Progenitor cell of endocrine pancreas (in vitro differentiated cells): ENCODE results near the gene DNMT3A. TPM values are rescaled to one million over a fixed set of nuclear protein-coding genes. Genes with fewer than 3 reads are reported as not detected.

Experiments used
- DNase-seq: peaks from one replicate; pipeline ENCODE4 v3.0.0; 2021; ENCODE audit warnings: low spot score; ENCODE audit not compliant: unreplicated experiment
- H3K27ac Mint-ChIP-seq: 2 replicates; pipeline ENCODE4 v1.8.0; 2021; ENCODE audit warnings: mild to moderate bottlenecking, moderate library complexity, mixed read lengths
- H3K27me3 Mint-ChIP-seq: 2 replicates; pipeline ENCODE4 v1.8.0; 2021; ENCODE audit warnings: mixed read lengths
- H3K36me3 Mint-ChIP-seq: 2 replicates; pipeline ENCODE4 v1.8.0; 2022; ENCODE audit warnings: mixed read lengths; ENCODE audit not compliant: insufficient read depth
- H3K4me1 Mint-ChIP-seq: 2 replicates; pipeline ENCODE4 v1.8.0; 2021; ENCODE audit warnings: low read depth, mixed read lengths
- H3K4me3 Mint-ChIP-seq: 2 replicates; pipeline ENCODE4 v1.8.0; 2021; ENCODE audit warnings: low read depth, mild to moderate bottlenecking, moderate library complexity, mixed read lengths
- H3K9me3 Mint-ChIP-seq: 2 replicates; pipeline ENCODE4 v1.8.0; 2021; ENCODE audit warnings: low read depth, mixed read lengths
- CTCF ChIP-seq: fragments of 200-600 bp; sonication (generic); IDR thresholded peaks from one replicate; pipeline ENCODE4 v1.5.0; 2021; ENCODE audit warnings: antibody characterized with exemption, mild to moderate bottlenecking; ENCODE audit not compliant: unreplicated experiment
- total RNA-seq: library from RNA; stranded (reverse); gene quantifications from 2 replicates; pipeline ENCODE4 v1.2.1, GENCODE V29; 2021

DNMT3A gene
- total RNA-seq, 1 donor from 2014 or later, result 168 TPM

GRCh38 chr2:25292408-25292807 lies 49.3 kb downstream of the DNMT3A start:
- peaks cover 4% of the 10 kb centered on the region for H3K36me3 Mint-ChIP-seq
- H3K9me3 Mint-ChIP-seq, result no peaks in the 10 kb centered on the region
- DNase-seq, result no peak
- H3K4me3 Mint-ChIP-seq, result no peak overlapping the region
- peaks cover 3% of the 10 kb centered on the region for H3K4me1 Mint-ChIP-seq
- no peak for TF ChIP-seq CTCF
- no peaks in the 10 kb centered on the region for H3K27me3 Mint-ChIP-seq
- H3K27ac Mint-ChIP-seq, result no peak overlapping the region

GRCh38 chr2:25290811-25291495 lies 50.8 kb downstream of the DNMT3A start:
- H3K4me3 Mint-ChIP-seq, result no peak overlapping the region
- DNase-seq, result no peak
- H3K27me3 Mint-ChIP-seq, result no peaks in the 10 kb centered on the region
- peaks cover 6% of the 10 kb centered on the region for H3K4me1 Mint-ChIP-seq
- H3K9me3 Mint-ChIP-seq, result no peaks in the 10 kb centered on the region
- H3K36me3 Mint-ChIP-seq, result peaks cover 4% of the 10 kb centered on the region
- no peak for TF ChIP-seq CTCF
- H3K27ac Mint-ChIP-seq, result no peak overlapping the region

GRCh38 chr2:25286723-25287483 lies 54.8 kb downstream of the DNMT3A start:
- Mint-ChIP-seq H3K27ac (no peak overlapping the region), H3K36me3 (peaks cover 3% of the 10 kb centered on the region), H3K9me3 (no peaks in the 10 kb centered on the region), H3K4me3 (no peak overlapping the region), H3K27me3 (no peaks in the 10 kb centered on the region), H3K4me1 (peaks cover 6% of the 10 kb centered on the region)
- no peak for TF ChIP-seq CTCF
- no peak for DNase-seq

GRCh38 chr2:25286025-25286400 lies 55.7 kb downstream of the DNMT3A start:
- Mint-ChIP-seq H3K4me3 (no peak overlapping the region), H3K27ac (no peak overlapping the region), H3K9me3 (no peaks in the 10 kb centered on the region), H3K27me3 (no peaks in the 10 kb centered on the region), H3K4me1 (peaks cover 6% of the 10 kb centered on the region), H3K36me3 (peaks cover 3% of the 10 kb centered on the region)
- DNase-seq, result no peak
- TF ChIP-seq CTCF, result no peak

GRCh38 chr2:25285265-25286024 lies 56.3 kb downstream of the DNMT3A start:
- H3K27me3 Mint-ChIP-seq, result no peaks in the 10 kb centered on the region
- no peak overlapping the region for H3K27ac Mint-ChIP-seq

More at GRCh38 chr2:25285265-25286024, 56.3 kb downstream of the DNMT3A start:
- no peak for TF ChIP-seq CTCF
- H3K4me3 Mint-ChIP-seq, result no peak overlapping the region
- peaks cover 6% of the 10 kb centered on the region for H3K4me1 Mint-ChIP-seq
- H3K9me3 Mint-ChIP-seq, result no peaks in the 10 kb centered on the region
- peaks cover 4% of the 10 kb centered on the region for H3K36me3 Mint-ChIP-seq
- no peak for DNase-seq
